Stimulated activated CD4-positive, alpha-beta T cell treated with anti-CD3 and anti-CD28 coated beads, Interleukin-12 subunit alpha, Interleukin-12 subunit beta, amount 100 ng/mL, for 4 hours (primary cell): Measurements from ENCODE around the gene KCNQ2.

Experiments
- DNase-seq: peaks from one replicate; pipeline ENCODE4 v3.0.0-alpha.2; 2020

Gene KCNQ2

GRCh38 chr20:63400486-63401210 is 71.8 kb downstream of the KCNQ2 start:
- DNase-seq: no peak

GRCh38 chr20:63399596-63400375 is 72.7 kb downstream of the KCNQ2 start:
- no peak for DNase-seq

- DNase-seq: no peak
Observed at GRCh38 chr20:63398744-63399514, 73.5 kb downstream of the KCNQ2 start.

GRCh38 chr20:63397946-63398450 is 74.5 kb downstream of the KCNQ2 start:
- DNase-seq: no peak

GRCh38 chr20:63397155-63397843 is 75.2 kb downstream of the KCNQ2 start:
- DNase-seq: no peak

- no peak for DNase-seq
Observed at GRCh38 chr20:63396300-63396699, 76.2 kb downstream of the KCNQ2 start.

- DNase-seq: no peak
Observed at GRCh38 chr20:63395723-63396122, 76.7 kb downstream of the KCNQ2 start.

GRCh38 chr20:63394920-63395455 is 77.5 kb downstream of the KCNQ2 start:
- no peak for DNase-seq

- DNase-seq: no peak
Observed at GRCh38 chr20:63394069-63394919, 78.2 kb downstream of the KCNQ2 start.

- DNase-seq: no peak
Observed at GRCh38 chr20:63393566-63393965, 78.9 kb downstream of the KCNQ2 start.

- DNase-seq: no peak
Observed at GRCh38 chr20:63392465-63393365, 79.7 kb downstream of the KCNQ2 start.

- no peak for DNase-seq
Observed at GRCh38 chr20:63387917-63388316, 84.5 kb downstream of the KCNQ2 start.

GRCh38 chr20:63387393-63387792 is 85.1 kb downstream of the KCNQ2 start:
- DNase-seq: no peak

GRCh38 chr20:63386491-63386890 is 86.0 kb downstream of the KCNQ2 start:
- no peak for DNase-seq

GRCh38 chr20:63385819-63386218 is 86.6 kb downstream of the KCNQ2 start:
- DNase-seq: no peak

- DNase-seq: no peak
Observed at GRCh38 chr20:63384336-63384735, 88.1 kb downstream of the KCNQ2 start.

- DNase-seq: no peak
Observed at GRCh38 chr20:63383556-63383955, 88.9 kb downstream of the KCNQ2 start.

GRCh38 chr20:63382551-63383300 is 89.7 kb downstream of the KCNQ2 start:
- DNase-seq: no peak

GRCh38 chr20:63381781-63382431 is 90.5 kb downstream of the KCNQ2 start:
- peak; percentile 43 for DNase-seq
